Stimulated activated effector memory CD8-positive, alpha-beta T cell treated with anti-CD3 and anti-CD28 coated beads, Interleukin-12 subunit alpha, Interleukin-12 subunit beta, amount 100 ng/mL, for 72 hours (primary cell): Measurements from ENCODE around the gene SLC16A9.

ENCODE experiments used
- ATAC-seq: fragments of 150-1000 bp; cut with Tn5 transposase; 2 replicates; pipeline ENCODE4 v1.10.0; 2021
- DNase-seq, 2 donors: peaks; one replicate each; pipeline ENCODE4 v3.0.0; 2021 to 2022; ENCODE audit warnings: low spot score in 2 of 2
- H3K27ac Mint-ChIP-seq: one replicate; pipeline ENCODE4 v1.8.0; 2022; ENCODE audit warnings: mild to moderate bottlenecking, mixed read lengths
- H3K36me3 Mint-ChIP-seq: one replicate; pipeline ENCODE4 v1.8.0; 2022; ENCODE audit warnings: mild to moderate bottlenecking, mixed read lengths
- H3K4me1 Mint-ChIP-seq: one replicate; pipeline ENCODE4 v1.8.0; 2022; ENCODE audit warnings: mixed read lengths
- H3K4me3 Mint-ChIP-seq: one replicate; pipeline ENCODE4 v1.8.0; 2022; ENCODE audit warnings: mild to moderate bottlenecking, mixed read lengths
- H3K9me3 Mint-ChIP-seq: one replicate; pipeline ENCODE4 v1.8.0; 2022; ENCODE audit warnings: mixed read lengths

SLC16A9 gene

DNA sequence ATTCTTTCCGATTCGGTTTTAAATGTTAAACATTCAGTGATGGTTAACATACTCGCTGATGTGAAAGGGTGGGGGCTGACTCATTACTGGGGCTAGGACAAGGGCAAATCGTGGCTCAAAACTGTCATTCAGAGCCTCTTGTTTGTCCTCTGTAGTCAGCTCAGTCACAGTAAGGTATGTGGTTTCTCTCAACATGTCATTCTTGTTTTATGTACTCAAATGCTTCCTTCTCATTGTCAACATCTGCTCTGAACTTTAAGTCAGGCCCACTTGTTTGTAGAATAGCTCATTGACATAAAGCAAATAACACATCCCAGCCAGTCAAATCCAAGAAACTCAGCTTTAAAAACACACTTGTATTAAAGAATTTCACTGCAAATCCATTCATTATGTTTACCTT is 7.3 kb downstream of the SLC16A9 start:
- DNase-seq (no peak), ATAC-seq (peak; percentile 79)
- Mint-ChIP-seq H3K36me3 (no peaks in the 10 kb centered on the region), H3K9me3 (no peaks in the 10 kb centered on the region), H3K27ac (no peak overlapping the region), H3K4me3 (no peak overlapping the region), H3K4me1 (no peaks in the 10 kb centered on the region)

GRCh38 chr10:59700709-59701108 is 8.9 kb downstream of the SLC16A9 start:
- no peak for ATAC-seq
- no peaks in the 10 kb centered on the region for H3K4me1 Mint-ChIP-seq
- H3K27ac Mint-ChIP-seq: no peak overlapping the region
- H3K9me3 Mint-ChIP-seq: no peaks in the 10 kb centered on the region
- no peak overlapping the region for H3K4me3 Mint-ChIP-seq
- H3K36me3 Mint-ChIP-seq: no peaks in the 10 kb centered on the region
- no peak for DNase-seq

GRCh38 chr10:59698326-59698725 is 11.3 kb downstream of the SLC16A9 start:
- Mint-ChIP-seq H3K36me3 (no peaks in the 10 kb centered on the region), H3K27ac (no peak overlapping the region), H3K9me3 (no peaks in the 10 kb centered on the region), H3K4me1 (no peaks in the 10 kb centered on the region), H3K4me3 (no peak overlapping the region)
- no peak for DNase-seq
- ATAC-seq: no peak

- ATAC-seq: no peak
- DNase-seq: no peak
- Mint-ChIP-seq H3K4me3 (no peak overlapping the region), H3K9me3 (no peaks in the 10 kb centered on the region), H3K36me3 (no peaks in the 10 kb centered on the region), H3K27ac (no peak overlapping the region), H3K4me1 (no peaks in the 10 kb centered on the region)
Measured at GRCh38 chr10:59695637-59696036, 14.0 kb downstream of the SLC16A9 start.

GRCh38 chr10:59694936-59695335 is 14.7 kb downstream of the SLC16A9 start:
- H3K27ac Mint-ChIP-seq: no peak overlapping the region
- no peaks in the 10 kb centered on the region for H3K9me3 Mint-ChIP-seq
- DNase-seq: no peak
- no peaks in the 10 kb centered on the region for H3K4me1 Mint-ChIP-seq
- H3K4me3 Mint-ChIP-seq: no peak overlapping the region
- ATAC-seq: no peak
- no peaks in the 10 kb centered on the region for H3K36me3 Mint-ChIP-seq

- DNase-seq: no peak
- no peaks in the 10 kb centered on the region for H3K36me3 Mint-ChIP-seq
- H3K27ac Mint-ChIP-seq: no peak overlapping the region
- H3K4me1 Mint-ChIP-seq: no peaks in the 10 kb centered on the region
- no peak overlapping the region for H3K4me3 Mint-ChIP-seq
- ATAC-seq: no peak
- no peaks in the 10 kb centered on the region for H3K9me3 Mint-ChIP-seq
Measured at GRCh38 chr10:59692113-59692512, 17.5 kb downstream of the SLC16A9 start.

DNA sequence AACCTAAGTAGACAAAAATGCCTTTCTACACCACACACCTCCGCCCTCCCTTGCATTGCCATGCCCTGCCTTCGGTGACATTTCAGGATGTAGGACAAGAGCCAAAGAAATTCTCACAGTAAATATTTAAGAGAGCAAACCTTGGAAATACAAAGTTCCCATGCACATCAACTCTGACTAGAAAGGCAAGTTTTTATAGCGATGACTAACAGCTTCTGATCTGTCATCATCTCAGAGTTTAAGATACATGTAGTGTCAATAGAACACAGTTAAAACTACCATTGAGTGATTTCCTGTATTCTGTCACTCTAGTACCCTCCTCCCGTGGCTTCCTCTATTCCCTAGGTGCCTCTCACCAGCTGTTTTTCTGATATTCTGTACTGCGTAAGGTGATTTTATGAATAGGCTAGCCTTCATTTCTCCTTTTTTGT is 20.7 kb downstream of the SLC16A9 start:
- H3K36me3 Mint-ChIP-seq: no peaks in the 10 kb centered on the region
- DNase-seq (no peak), ATAC-seq (peak; percentile 37)
- no peaks in the 10 kb centered on the region for H3K9me3 Mint-ChIP-seq
- no peaks in the 10 kb centered on the region for H3K4me1 Mint-ChIP-seq
- no peak overlapping the region for H3K27ac Mint-ChIP-seq
- H3K4me3 Mint-ChIP-seq: no peak overlapping the region

DNA sequence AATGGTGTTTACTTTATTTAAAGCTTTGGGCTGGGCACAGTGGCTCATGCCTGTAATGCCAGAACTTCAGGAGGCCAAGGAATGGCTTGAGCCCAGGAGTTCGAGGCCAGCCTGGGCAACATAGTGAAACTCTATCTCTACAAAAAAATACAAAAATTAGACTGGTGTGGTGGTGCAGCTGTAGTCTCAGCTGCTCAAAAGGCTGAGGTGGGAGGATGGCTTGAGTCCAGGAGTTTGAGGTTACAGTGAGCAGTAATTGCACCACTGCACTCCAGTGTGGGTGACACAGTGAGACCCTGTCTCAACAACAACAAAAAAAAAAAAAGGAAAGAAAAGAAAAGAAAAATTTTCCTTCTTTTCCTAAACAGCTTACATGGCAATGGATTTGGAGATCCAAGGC is 22.0 kb downstream of the SLC16A9 start:
- H3K27ac Mint-ChIP-seq: no peak overlapping the region
- no peaks in the 10 kb centered on the region for H3K36me3 Mint-ChIP-seq
- no peaks in the 10 kb centered on the region for H3K4me1 Mint-ChIP-seq
- ATAC-seq (no peak), DNase-seq (no peak)
- no peak overlapping the region for H3K4me3 Mint-ChIP-seq
- H3K9me3 Mint-ChIP-seq: no peaks in the 10 kb centered on the region

DNA sequence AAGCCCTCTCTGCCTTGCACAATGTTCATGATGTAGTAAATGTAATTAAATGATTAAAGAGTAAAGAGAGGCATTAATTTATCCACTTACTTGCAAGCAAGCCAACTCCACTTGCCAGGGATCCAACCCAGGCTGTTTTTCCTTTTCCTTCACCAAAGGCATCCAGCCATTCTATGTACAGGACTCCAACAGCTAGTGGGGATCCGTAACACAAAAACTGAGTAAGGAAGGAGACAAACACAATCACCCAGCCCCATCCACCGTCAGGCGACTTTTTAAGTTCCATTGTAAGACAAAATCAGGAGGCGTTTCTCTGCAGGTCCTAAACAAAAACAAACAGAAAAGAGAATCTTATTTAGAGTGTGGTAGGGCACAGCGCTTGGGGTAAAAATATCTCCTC is 25.6 kb downstream of the SLC16A9 start:
- no peak overlapping the region for H3K4me3 Mint-ChIP-seq

DNA sequence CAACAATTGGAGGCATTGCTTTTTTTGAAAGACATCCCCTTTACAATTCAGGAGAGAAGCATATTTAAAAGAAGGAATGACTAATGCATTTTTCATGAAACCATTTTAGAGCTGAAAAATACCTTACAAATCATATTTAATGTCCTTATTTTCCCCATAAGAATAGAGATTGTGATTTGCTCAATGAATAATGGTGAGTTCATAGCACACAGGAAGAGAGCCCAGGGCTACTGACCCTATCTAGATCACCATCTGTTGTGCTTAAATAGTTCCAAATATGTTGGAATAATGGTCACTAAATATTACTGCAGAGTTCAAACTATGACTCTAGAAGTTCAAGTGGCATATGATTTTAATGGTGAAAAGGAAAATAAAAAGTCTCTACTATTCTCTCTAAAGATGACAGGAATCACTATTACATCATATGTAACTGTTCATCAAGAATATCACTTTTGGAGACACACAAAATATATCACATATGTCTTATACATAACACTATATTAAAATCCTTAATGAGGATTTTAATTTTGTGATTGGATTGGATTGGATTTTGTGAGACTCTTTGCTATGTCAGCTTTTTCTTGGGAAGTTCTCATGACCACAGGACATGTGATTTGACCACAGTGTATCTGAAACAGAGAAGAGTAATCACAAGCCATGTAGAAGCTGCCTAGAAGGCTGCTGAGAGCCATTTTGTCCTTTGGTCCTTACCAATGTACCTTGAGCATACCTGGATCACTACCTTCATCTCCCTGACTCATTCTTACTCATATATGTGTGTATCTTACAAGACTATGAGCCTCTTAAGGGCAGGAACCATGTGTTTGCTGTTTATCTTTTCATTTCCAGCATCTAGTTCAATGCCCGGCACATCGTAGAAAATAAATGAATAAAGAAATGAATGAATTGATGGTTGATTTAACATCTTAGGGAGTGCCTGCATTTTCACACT is 26.4 kb downstream of the SLC16A9 start:
- Mint-ChIP-seq H3K4me3 (no peak overlapping the region), H3K27ac (no peak overlapping the region), H3K9me3 (no peaks in the 10 kb centered on the region), H3K4me1 (no peaks in the 10 kb centered on the region), H3K36me3 (no peaks in the 10 kb centered on the region)
- ATAC-seq: no peak
- no peak for DNase-seq

More for the DNA sequence above, 25.6 kb downstream of the SLC16A9 start:
- H3K9me3 Mint-ChIP-seq: no peaks in the 10 kb centered on the region
- H3K27ac Mint-ChIP-seq: no peak overlapping the region
- no peaks in the 10 kb centered on the region for H3K36me3 Mint-ChIP-seq
- DNase-seq: no peak
- no peak for ATAC-seq
- no peaks in the 10 kb centered on the region for H3K4me1 Mint-ChIP-seq

- Mint-ChIP-seq H3K4me1 (no peaks in the 10 kb centered on the region), H3K9me3 (no peaks in the 10 kb centered on the region), H3K27ac (no peak overlapping the region), H3K36me3 (no peaks in the 10 kb centered on the region), H3K4me3 (no peak overlapping the region)
- ATAC-seq: no peak
- DNase-seq: no peak
Measured at GRCh38 chr10:59680199-59680598, 29.5 kb downstream of the SLC16A9 start.

DNA sequence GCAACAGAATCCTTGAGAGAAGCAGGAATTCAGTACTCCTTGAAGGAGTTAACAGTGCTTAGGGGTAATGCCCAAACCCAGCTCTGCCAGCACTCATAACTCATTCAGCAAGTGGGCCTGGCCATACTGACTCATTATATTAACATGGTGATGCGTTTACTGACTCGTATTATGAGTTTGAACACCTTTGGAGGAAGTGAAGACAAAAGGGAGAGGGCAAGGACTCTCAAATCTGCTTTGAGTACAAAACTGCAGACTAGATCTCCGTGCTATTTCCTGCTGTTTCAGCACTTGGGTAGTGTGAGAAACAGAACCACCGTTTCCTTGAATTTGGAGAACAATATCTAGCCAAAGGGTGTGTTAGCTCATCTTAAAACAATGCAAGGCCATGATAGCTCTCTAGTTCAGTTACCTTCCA is 30.8 kb downstream of the SLC16A9 start:
- DNase-seq: no peak
- no peak overlapping the region for H3K27ac Mint-ChIP-seq
- H3K4me1 Mint-ChIP-seq: no peaks in the 10 kb centered on the region
- no peaks in the 10 kb centered on the region for H3K9me3 Mint-ChIP-seq
- peak; percentile 79 for ATAC-seq
- H3K4me3 Mint-ChIP-seq: no peak overlapping the region
- no peaks in the 10 kb centered on the region for H3K36me3 Mint-ChIP-seq

DNA sequence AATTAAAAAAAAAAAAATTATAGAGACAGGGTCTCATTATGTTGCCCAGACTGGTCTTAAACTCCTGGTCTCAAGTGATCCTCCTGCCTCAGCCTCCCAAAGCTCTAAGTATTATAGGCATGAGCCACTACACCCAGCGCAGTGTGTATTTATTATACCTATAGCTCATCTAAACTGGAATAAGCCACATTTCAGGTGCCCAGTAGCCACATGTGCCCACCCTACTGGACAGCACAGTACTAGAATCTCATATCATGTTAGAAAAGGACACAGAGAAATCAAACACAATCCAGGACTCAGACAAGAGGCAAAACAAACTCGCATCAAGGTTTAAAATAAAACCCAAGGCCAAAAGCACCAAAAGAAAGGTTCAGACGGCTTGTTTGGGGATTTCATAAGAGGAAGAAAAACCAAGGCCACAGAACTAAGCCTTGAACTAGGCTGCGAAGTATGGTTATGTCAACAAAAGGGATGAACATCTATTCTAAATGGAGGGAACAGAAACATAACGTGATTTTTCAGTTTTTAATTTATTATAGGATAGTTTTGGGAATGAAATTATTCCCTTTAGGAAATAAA is 32.3 kb downstream of the SLC16A9 start:
- Mint-ChIP-seq H3K4me1 (no peaks in the 10 kb centered on the region), H3K27ac (no peak overlapping the region), H3K36me3 (no peaks in the 10 kb centered on the region), H3K4me3 (no peak overlapping the region), H3K9me3 (no peaks in the 10 kb centered on the region)
- ATAC-seq (no peak), DNase-seq (no peak)

DNA sequence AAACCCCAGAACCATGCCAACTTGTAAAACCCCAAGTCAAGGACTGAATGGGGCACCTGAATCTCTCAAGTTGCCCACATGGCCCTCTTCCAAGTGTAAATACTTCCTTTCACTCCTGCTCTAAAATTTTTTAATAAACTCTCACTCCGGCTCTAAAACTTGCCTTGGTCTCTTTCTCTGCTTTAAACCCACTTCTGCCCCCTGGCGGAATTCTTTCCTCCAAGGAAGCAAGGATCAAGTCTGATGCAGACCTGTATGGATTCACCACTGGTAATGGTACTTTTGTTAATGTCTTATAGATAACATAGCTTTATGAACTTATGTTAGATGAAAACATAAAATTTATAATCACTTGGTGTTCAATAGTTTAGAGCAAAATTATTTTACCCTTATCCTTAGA is 33.8 kb downstream of the SLC16A9 start:
- Mint-ChIP-seq H3K27ac (no peak overlapping the region), H3K9me3 (no peaks in the 10 kb centered on the region), H3K4me1 (no peaks in the 10 kb centered on the region), H3K4me3 (no peak overlapping the region), H3K36me3 (no peaks in the 10 kb centered on the region)
- ATAC-seq (no peak), DNase-seq (no peak)

GRCh38 chr10:59674215-59674836 is 35.3 kb downstream of the SLC16A9 start:
- no peak for ATAC-seq
- Mint-ChIP-seq H3K4me3 (no peak overlapping the region), H3K36me3 (no peaks in the 10 kb centered on the region), H3K27ac (no peak overlapping the region), H3K4me1 (no peaks in the 10 kb centered on the region), H3K9me3 (no peaks in the 10 kb centered on the region)
- no peak for DNase-seq
